ENCODE measurements around the gene TRIM8. TPM values are rescaled to one million over a fixed set of nuclear protein-coding genes. Genes with fewer than 3 reads are reported as not detected.

The TRIM8 gene
- polyA plus RNA-seq, 3 donors: 39.4 to 183 (median 41.4) TPM

DNA sequence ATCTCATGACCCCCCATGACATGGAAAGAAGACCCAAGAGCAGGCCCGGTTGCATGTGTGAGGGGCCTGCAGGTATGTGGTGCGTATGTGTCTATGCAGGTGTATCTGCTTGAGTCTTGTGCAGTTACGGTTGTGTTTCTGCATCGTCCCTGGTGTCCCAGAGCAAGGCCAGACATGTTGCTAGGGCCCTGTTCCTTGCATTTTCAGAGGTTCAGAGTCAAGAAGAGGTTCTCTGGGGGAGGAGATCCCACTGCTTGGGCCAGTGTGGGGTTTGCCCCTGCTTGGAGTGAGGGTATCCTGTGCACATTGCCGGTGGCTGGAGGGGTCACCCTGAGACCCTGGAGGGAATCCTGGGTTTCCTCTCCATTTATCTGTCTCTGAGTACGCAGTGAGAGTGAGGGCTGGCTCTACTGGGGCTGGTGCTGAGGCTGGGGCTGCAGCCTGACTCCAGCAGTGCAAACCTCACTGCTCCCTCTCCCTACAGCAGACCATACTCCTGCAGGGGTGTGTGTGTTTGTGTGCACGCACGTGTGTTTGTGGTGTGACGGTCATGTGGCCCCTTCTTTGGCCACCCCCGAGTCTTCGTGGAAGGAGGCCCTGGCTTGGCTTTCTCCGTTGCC is 4.1 kb downstream of the TRIM8 start:
- peaks cover 24 to 29% of the 10 kb centered on the region in 2 donors for H3K36me3 ChIP-seq (replicated peaks in 1 of 2; ENCODE audit: control insufficient read depth in 1 of 2, insufficient read depth in 2 of 2, low read length in 2 of 2)
- Mint-ChIP-seq H3K27ac (peak overlapping the region; percentile 51 to 99 (median 71)), H3K4me3 (peak overlapping the region; percentile 99), H3K27me3 (ENCODE audit: low read depth in 3 of 3) (peaks cover 0 to 3% (median 0%) of the 10 kb centered on the region in 3 donors), H3K9me3 (peaks cover 0 to 2% (median 0%) of the 10 kb centered on the region in 7 donors), H3K4me1 (peaks cover 69% of the 10 kb centered on the region), H3K36me3 (peaks cover 32 to 59% of the 10 kb centered on the region in 2 donors)
- TF ChIP-seq, protein P1, sequence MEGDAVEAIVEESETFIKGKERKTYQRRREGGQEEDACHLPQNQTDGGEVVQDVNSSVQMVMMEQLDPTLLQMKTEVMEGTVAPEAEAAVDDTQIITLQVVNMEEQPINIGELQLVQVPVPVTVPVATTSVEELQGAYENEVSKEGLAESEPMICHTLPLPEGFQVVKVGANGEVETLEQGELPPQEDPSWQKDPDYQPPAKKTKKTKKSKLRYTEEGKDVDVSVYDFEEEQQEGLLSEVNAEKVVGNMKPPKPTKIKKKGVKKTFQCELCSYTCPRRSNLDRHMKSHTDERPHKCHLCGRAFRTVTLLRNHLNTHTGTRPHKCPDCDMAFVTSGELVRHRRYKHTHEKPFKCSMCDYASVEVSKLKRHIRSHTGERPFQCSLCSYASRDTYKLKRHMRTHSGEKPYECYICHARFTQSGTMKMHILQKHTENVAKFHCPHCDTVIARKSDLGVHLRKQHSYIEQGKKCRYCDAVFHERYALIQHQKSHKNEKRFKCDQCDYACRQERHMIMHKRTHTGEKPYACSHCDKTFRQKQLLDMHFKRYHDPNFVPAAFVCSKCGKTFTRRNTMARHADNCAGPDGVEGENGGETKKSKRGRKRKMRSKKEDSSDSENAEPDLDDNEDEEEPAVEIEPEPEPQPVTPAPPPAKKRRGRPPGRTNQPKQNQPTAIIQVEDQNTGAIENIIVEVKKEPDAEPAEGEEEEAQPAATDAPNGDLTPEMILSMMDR (IDR thresholded peaks at IDR 0.05): no peak
- peaks cover 82% of the 10 kb centered on the region for H4K20me1 ChIP-seq (ENCODE audit: insufficient read depth, low read length)
- H3K4me2 ChIP-seq (replicated peaks; ENCODE audit: extremely low read depth, low read length, poor library complexity, severe bottlenecking): peak overlapping the region; percentile 89
- H3K4me3 ChIP-seq (replicated peaks in 1 of 3; ENCODE audit: low read depth in 2 of 3, low read length in 3 of 3): peak overlapping the region; percentile 71 to 99 (median 76)
- H3K27ac ChIP-seq (ENCODE audit: low read depth in 1 of 2, low read length in 2 of 2): peak overlapping the region; percentile 87 to 99
- no peak for DNase-seq
- intact Hi-C loops (cut with micrococcal nuclease): loop anchor here in 1 of 2 donors (5.0 kb wide), 1 partner anchor 64 kb away; the partner anchor contains the start of genes ARL3 and SFXN2
- peak overlapping the region; percentile 96 for H3K9ac ChIP-seq (ENCODE audit: insufficient read depth, low read length, poor library complexity, severe bottlenecking)
- no peaks in the 10 kb centered on the region for H3K9me3 ChIP-seq (replicated peaks in 1 of 2; ENCODE audit: control insufficient read depth in 1 of 2, insufficient read depth in 1 of 2, low read length in 2 of 2)
- H3K4me1 ChIP-seq (ENCODE audit: control insufficient read depth in 1 of 2, insufficient read depth in 2 of 2, low read length in 2 of 2): peaks cover 70% of the 10 kb centered on the region in 2 donors
- H3K79me2 ChIP-seq (ENCODE audit: insufficient read depth, low read length): peaks cover 99% of the 10 kb centered on the region
- H2AFZ ChIP-seq (ENCODE audit: insufficient read depth, low read depth, low read length, poor library complexity, severe bottlenecking): no peak overlapping the region
- no peaks in the 10 kb centered on the region for H3K27me3 ChIP-seq (ENCODE audit: control insufficient read depth in 2 of 2, insufficient read depth in 2 of 2, low read length in 2 of 2)
- 73% methylated on average over 8 of the region's 12 CpGs for WGBS (ENCODE audit: insufficient coverage)

DNA sequence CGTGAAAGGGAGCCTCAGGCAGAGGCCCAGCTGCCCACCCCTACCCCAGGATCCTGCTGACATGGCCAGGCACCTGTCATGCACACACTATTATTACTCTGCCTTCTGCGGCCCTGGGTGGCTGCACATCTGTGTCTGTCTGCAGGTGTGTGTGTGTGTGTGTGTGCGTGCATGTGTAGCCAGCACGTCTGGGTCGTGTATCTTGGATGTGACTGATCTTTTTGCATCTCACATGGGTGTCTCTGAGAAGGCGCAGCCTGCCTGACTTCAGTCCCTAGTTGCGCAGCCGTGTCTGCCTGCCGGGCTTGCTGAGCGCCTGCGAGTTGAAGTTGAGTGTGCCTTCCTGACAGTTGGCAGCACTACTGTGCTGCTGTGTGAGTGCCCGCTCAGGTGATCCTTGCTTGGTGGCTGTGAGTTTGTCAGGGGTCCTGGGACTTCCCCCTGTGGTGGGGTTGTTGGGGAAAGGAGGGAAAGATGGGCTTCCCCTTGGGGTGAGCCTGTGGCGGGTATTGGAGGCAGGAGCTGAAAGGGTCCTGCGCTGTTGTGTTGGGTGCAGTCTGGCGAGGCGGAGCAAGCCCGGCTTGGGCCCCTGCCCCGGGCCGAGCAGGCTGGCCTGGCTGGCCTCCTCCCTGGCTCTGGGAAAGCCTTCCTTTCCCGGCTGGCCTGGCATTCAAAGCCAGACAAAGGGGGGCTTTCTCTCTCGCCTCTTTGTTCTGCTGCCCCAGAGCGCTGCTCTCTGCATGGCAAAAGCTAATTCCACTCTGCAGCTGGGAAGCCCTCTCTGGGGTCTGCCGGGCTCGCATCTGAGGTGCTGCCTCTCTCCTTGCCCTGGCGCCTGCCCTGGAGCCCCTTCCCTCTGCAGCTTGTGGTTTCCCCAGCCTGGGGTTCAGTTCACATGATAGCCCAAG is 4.9 kb downstream of the TRIM8 start:
- Histone ChIP-seq H3K27ac (ENCODE audit: low read depth in 1 of 2, low read length in 2 of 2) (peak overlapping the region; percentile 84 to 99), H3K9ac (ENCODE audit: insufficient read depth, low read length, poor library complexity, severe bottlenecking) (peak overlapping the region; percentile 96), H3K36me3 (replicated peaks in 1 of 2; ENCODE audit: control insufficient read depth in 1 of 2, insufficient read depth in 2 of 2, low read length in 2 of 2) (peaks cover 31 to 37% of the 10 kb centered on the region in 2 donors), H3K4me1 (ENCODE audit: control insufficient read depth in 1 of 2, insufficient read depth in 2 of 2, low read length in 2 of 2) (peaks cover 70 to 71% of the 10 kb centered on the region in 2 donors), H3K27me3 (ENCODE audit: control insufficient read depth in 2 of 2, insufficient read depth in 2 of 2, low read length in 2 of 2) (no peaks in the 10 kb centered on the region), H3K79me2 (ENCODE audit: insufficient read depth, low read length) (peaks cover 99% of the 10 kb centered on the region), H3K4me3 (replicated peaks in 1 of 3; ENCODE audit: low read depth in 2 of 3, low read length in 3 of 3) (peak overlapping the region; percentile 5 to 99 (median 76)), H4K20me1 (ENCODE audit: insufficient read depth, low read length) (peaks cover 89% of the 10 kb centered on the region), H3K4me2 (replicated peaks; ENCODE audit: extremely low read depth, low read length, poor library complexity, severe bottlenecking) (peak overlapping the region; percentile 89), H2AFZ (ENCODE audit: insufficient read depth, low read depth, low read length, poor library complexity, severe bottlenecking) (no peak overlapping the region), H3K9me3 (replicated peaks in 1 of 2; ENCODE audit: control insufficient read depth in 1 of 2, insufficient read depth in 1 of 2, low read length in 2 of 2) (no peaks in the 10 kb centered on the region)
- H3K4me1 Mint-ChIP-seq: peaks cover 75% of the 10 kb centered on the region
- 26% methylated on average over 23 of the region's 25 CpGs for WGBS (ENCODE audit: insufficient coverage)
- H3K27me3 Mint-ChIP-seq (ENCODE audit: low read depth in 3 of 3): peaks cover 0 to 3% (median 0%) of the 10 kb centered on the region in 3 donors
- DNase-seq: no peak
- peak overlapping the region; percentile 64 to 99 (median 80) for H3K27ac Mint-ChIP-seq
- TF ChIP-seq, protein P1 (IDR thresholded peaks at IDR 0.05): no peak
- intact Hi-C loops (cut with micrococcal nuclease): loop anchor here in 1 of 2 donors (5.0 kb wide), 1 partner anchor 63 kb away; the partner anchor contains the start of genes ARL3 and SFXN2
- H3K36me3 Mint-ChIP-seq: peaks cover 38 to 67% of the 10 kb centered on the region in 2 donors
- H3K9me3 Mint-ChIP-seq: peaks cover 0 to 2% (median 0%) of the 10 kb centered on the region in 7 donors
- peak overlapping the region; percentile 99 for H3K4me3 Mint-ChIP-seq
